SK-MEL-5 (cell line): Measurements from ENCODE around the gene ACOX3. TPM values are rescaled to one million over a fixed set of nuclear protein-coding genes. Genes with fewer than 3 reads are reported as not detected.

Experiments used
- DNase-seq: peaks from one replicate; pipeline ENCODE4 v3.0.0-alpha.2; 2016; ENCODE audit warnings: low read depth, low spot score
- in situ Hi-C: cut with HindIII; loops from 2 replicates; pipeline ENCODE4 v1.10.0; 2016; ENCODE audit warnings: low sequenced_read_pairs, high pct_unique_total_duplicates, low pct_unique_long_range_greater_than_20kb
- total RNA-seq: library from RNA; depleted of rRNA; stranded (reverse); fragments of >200 nt; shearing (Covaris generic); gene quantifications from 2 replicates; pipeline ENCODE4 v1.2.3, GENCODE V29; 2014

ACOX3 gene
- total RNA-seq, 1 experiment from 2014 or later = 11.9 TPM

- in situ Hi-C loops = no loop called here
Observed at GRCh38 chr4:8372506-8372905, 68.0 kb downstream of the ACOX3 start.

DNA sequence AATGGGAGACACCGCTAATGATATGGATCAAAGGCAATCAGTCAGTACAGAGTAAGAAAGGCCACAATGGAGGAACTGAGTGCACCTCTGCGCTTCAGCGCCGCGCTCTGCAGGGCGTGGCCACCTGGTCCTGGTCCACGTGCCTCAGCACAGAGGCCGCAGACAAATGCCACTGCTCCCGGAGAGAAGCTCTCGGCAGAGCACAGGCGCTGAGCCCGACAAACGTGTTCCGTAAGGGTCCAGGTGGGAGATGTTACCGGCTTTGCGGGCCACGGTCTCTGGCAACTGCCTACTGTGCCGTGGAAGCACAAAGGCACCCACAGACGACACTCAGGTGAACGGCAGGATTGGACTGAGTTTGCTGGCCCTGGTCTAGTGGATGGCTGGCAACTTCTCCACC, 68.9 kb downstream of the ACOX3 start:
- no peak for DNase-seq
- in situ Hi-C loops = no loop called here

More at GRCh38 chr4:8372506-8372905, 68.0 kb downstream of the ACOX3 start:
- DNase-seq = no peak

GRCh38 chr4:8370835-8371595, 69.5 kb downstream of the ACOX3 start:
- in situ Hi-C loops = no loop called here
- no peak for DNase-seq

DNA sequence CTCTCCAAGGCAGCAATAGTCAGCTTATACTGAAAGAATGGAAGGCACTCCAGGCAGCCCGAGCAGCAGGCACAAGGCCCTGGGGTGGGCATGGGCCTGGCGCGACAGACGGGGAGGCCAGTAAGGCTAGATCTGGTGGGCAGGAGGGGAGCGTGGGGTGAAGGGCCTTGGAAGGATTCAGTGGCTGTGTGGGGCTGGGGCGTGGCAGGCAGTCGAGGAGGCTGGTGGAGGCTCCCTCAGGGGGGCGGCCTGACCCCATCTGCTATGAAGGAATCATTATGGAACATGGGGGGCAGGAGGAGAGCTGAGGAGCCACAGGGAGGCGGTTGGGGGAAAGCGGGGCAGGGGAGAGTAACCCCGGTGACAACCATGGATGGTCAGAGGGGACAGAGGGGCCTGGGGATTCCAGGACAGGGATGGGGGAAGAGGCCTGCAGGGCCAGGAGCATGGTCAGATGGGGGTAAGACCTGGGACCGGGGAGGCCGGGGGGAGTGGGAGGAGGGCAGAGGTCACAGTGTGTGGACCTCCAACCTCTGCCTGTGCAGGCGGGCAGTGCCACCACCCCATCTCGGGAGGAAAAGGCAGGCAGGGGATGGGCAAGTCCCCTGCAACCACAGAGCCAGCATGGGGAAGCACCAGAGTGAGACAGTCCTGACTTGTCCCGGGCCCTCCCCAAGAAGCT, 70.3 kb downstream of the ACOX3 start:
- in situ Hi-C loops = no loop called here
- no peak for DNase-seq

GRCh38 chr4:8369426-8370105, 71.0 kb downstream of the ACOX3 start:
- in situ Hi-C loops = no loop called here
- no peak for DNase-seq

- in situ Hi-C loops = no loop called here
- no peak for DNase-seq
Observed at GRCh38 chr4:8368998-8369397, 71.5 kb downstream of the ACOX3 start.

DNA sequence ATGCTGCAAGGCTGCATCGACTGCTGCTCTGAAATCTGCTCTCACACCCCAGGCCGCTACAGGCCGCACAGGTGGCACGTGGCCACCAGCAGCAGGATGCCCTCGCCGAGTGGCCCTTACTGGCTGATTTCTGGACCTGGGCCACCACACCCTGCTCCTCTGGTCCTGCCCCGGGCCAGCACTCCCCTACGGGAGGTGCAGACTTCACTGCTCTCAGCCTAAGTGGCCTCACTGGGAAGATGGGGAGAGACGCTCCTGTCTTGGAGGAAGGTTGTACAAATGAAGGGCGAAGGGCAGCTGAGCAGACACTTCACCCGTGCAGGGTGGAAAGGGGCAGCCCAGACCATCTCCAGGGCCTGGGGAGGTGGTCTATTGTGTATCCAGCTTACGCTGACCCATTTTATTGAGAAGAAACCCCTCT, 72.5 kb downstream of the ACOX3 start:
- in situ Hi-C loops = no loop called here
- DNase-seq = no peak

DNA sequence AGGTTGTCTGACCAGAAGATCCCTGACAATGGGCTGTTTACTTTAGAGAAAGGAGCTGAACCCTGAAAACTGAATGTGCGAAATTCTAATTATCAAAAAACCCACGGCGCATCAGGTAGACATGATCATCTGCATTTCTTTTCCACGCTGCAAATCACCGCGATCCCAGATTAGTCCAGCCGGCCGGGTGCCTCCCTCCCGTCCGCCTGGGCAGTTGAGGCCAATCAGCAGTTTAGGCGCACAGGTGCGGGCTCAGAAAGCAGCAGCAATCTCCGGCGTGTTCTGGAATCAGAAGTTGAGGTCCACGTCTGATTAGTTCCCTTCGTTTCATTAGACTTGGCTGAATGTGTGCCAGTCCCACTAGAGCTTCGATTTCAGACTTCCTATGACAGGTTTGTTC, 73.9 kb downstream of the ACOX3 start:
- in situ Hi-C loops = no loop called here
- DNase-seq = no peak

DNA sequence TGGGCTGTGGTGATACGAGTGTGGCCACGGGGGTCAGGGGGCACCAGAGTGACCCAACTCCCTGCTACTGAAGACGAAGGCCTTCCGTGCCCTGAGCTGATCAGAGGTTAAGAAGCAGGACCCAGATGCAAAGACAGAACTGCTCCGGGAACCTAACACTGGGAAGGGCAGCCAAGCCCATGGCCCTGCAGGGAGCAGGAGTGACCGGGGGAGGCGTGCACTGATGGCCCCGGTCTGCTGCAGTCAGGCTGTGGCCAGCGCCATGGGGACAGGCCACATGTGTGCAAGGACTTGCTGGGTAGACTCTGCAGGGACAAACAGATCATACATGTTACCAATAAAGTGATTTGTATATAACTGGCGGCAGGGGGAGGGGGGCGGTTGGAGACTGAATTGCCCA, 74.6 kb downstream of the ACOX3 start:
- no peak for DNase-seq
- in situ Hi-C loops = no loop called here

DNA sequence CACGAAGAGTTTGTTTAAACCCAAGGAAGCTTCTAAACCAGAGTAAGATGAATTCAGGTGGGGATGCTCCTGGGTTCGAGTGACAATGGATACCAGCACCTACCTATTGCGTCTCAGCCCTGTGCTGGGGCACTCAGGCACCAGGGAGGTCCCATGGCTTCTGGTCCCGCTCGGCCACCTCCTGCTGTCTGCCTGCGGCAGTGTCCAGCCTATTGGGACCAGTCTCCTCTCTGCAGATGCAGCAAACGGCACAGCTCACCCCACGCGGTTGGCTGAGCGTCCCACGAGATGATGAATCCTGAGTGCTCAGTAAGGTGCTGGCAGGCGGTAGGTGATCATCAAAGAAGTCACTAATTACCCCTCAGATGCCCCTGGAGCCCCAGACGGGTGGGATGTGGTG, 75.2 kb downstream of the ACOX3 start:
- in situ Hi-C loops = no loop called here
- DNase-seq = no peak

DNA sequence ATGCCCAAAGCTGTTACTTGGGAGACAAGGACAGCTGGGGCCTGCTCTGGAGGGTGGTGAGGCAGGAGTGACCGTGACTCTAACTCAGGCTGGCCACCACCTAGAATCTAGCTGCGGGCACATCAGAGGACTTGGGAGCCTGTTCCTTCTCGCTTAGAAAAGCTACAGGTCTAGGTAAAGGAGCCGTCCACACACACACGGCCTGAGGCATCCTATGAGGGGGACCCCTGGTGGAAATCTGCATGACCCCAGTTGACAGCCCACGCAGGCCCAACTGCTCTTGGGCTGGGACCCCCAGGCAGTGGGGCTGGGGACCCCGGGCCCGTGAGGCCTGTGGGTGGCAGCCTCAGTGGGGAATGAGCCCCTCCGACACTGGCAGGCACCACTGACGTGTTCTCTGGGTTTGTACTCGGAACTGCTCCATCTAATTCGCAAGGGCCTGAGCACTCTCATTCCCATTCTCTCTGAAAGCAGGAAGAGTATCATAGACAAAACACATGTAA, 75.6 kb downstream of the ACOX3 start:
- DNase-seq = no peak
- in situ Hi-C loops = no loop called here

DNA sequence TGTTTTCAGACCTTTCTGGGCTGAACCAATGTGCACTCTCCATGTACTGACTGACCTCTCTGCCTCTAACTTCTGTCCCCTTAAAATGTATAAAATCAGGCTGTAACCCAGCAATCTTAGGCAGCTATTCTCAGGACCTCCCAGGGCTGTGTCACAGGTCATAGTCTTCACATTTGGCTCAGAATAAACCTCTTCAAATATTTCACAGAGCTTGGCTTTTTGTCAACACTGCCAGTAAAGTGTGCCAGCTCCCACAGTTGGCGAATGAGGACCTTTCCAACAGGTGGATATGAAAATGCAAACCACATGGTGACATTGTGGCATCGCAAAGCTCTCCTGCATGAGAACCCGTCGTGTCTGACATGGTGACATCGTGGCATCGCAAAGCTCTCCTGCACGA, 76.4 kb downstream of the ACOX3 start:
- in situ Hi-C loops = no loop called here
- no peak for DNase-seq

DNA sequence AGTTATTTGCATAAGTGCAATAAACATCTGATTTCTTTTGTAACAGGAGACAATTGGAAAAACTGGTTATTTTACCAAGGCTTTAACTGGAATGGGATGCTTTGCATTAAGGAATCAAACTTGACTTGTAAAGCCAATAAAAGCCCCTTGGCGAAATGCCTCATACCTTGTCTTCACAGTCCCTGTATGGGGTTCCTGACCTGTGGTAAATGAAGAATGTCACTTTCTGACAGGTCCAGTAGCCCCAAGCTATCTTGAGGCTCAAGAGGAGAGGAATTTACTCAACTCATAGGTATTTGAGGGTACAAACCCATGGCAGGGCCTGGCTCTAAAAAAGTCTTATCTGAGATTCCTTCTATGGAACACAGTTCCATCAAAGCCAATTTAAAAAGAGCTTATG, 78.0 kb downstream of the ACOX3 start:
- in situ Hi-C loops = no loop called here
- no peak for DNase-seq

GRCh38 chr4:8359193-8359592, 81.3 kb downstream of the ACOX3 start:
- in situ Hi-C loops = no loop called here
- DNase-seq = no peak

- no peak for DNase-seq
- in situ Hi-C loops = no loop called here
Observed at GRCh38 chr4:8356856-8357255, 83.7 kb downstream of the ACOX3 start.

DNA sequence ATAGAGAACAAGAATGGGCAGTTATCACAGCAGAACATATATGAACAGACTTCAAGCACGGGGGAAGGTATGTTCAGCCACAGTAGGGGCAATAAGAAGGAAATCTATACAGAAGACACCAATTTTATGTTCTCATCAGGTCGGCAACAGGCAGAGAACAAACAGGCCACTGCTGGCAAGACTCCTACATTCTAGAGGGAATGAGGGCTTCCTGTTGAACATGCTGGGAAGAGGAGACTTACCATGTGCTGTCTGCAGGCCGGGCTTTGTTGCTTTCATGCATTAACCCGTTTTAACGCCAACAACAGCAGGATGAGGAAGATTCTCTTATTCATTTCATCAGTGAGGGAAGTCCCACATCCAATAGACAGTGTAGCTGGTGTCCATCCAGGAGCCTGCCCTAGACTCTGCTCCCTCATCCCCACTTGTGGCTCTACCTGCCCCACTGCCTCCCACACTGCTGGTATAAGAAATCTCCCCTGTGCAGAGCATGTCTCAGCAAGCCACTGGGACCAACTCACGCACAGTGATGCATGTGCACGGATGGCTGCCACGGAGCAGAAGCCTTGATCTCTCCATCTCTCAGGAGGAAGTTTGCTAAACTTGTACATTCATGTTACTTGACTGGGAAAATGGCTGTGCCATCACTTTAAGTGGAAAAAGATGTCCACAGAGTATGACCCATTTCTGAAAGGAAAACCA, 84.5 kb downstream of the ACOX3 start:
- no peak for DNase-seq
- in situ Hi-C loops = no loop called here

GRCh38 chr4:8355306-8355705, 85.2 kb downstream of the ACOX3 start:
- no peak for DNase-seq
- in situ Hi-C loops = no loop called here

GRCh38 chr4:8353912-8354453, 86.5 kb downstream of the ACOX3 start:
- in situ Hi-C loops = no loop called here
- no peak for DNase-seq
